ENCODE results near the gene P3H3.

The P3H3 gene

GRCh38 chr12:6845395-6845794 is 17.2 kb downstream of the P3H3 start:
- no peak for DNase-seq (ENCODE audit: low read depth)

GRCh38 chr12:6846316-6846869 is 18.2 kb downstream of the P3H3 start:
- no peak for TF ChIP-seq CTCF (IDR thresholded peaks at IDR 0.05; ENCODE audit: insufficient read depth, low read depth, low read length, missing control alignments)
- H3K4me3 ChIP-seq (ENCODE audit: low read depth, low read length): no peak overlapping the region
- DNase-seq (ENCODE audit: low read depth): no peak

More at GRCh38 chr12:6845395-6845794, 17.2 kb downstream of the P3H3 start:
- H3K4me3 ChIP-seq (ENCODE audit: low read depth, low read length): no peak overlapping the region
- no peak for TF ChIP-seq CTCF (IDR thresholded peaks at IDR 0.05; ENCODE audit: insufficient read depth, low read depth, low read length, missing control alignments)

- DNase-seq (ENCODE audit: low read depth): no peak
- no peak overlapping the region for H3K4me3 ChIP-seq (ENCODE audit: low read depth, low read length)
- TF ChIP-seq CTCF (IDR thresholded peaks at IDR 0.05; ENCODE audit: insufficient read depth, low read depth, low read length, missing control alignments): no peak
Observed at GRCh38 chr12:6847676-6848075, 19.5 kb downstream of the P3H3 start.

- no peak for TF ChIP-seq CTCF (IDR thresholded peaks at IDR 0.05; ENCODE audit: insufficient read depth, low read depth, low read length, missing control alignments)
- DNase-seq (ENCODE audit: low read depth): peak; percentile 51
- H3K4me3 ChIP-seq (ENCODE audit: low read depth, low read length): peak overlapping the region; percentile 73
Observed at GRCh38 chr12:6849427-6849826, 21.2 kb downstream of the P3H3 start.

- H3K4me3 ChIP-seq (ENCODE audit: low read depth, low read length): peak overlapping the region; percentile 73
- TF ChIP-seq CTCF (IDR thresholded peaks at IDR 0.05; ENCODE audit: insufficient read depth, low read depth, low read length, missing control alignments): no peak
- no peak for DNase-seq (ENCODE audit: low read depth)
Observed at GRCh38 chr12:6849976-6850560, 21.9 kb downstream of the P3H3 start.

- DNase-seq (ENCODE audit: low read depth): no peak
- peak overlapping the region; percentile 73 for H3K4me3 ChIP-seq (ENCODE audit: low read depth, low read length)
- no peak for TF ChIP-seq CTCF (IDR thresholded peaks at IDR 0.05; ENCODE audit: insufficient read depth, low read depth, low read length, missing control alignments)
Observed at GRCh38 chr12:6850796-6851152, 22.6 kb downstream of the P3H3 start.
